ENCODE results near the gene ABCA7. TPM values are rescaled to one million over a fixed set of nuclear protein-coding genes. Genes with fewer than 3 reads are reported as not detected.

ABCA7 gene
- total RNA-seq, 4 donors from 2014 or later, result 0.59 to 10.4 (median 2.7) TPM

DNA sequence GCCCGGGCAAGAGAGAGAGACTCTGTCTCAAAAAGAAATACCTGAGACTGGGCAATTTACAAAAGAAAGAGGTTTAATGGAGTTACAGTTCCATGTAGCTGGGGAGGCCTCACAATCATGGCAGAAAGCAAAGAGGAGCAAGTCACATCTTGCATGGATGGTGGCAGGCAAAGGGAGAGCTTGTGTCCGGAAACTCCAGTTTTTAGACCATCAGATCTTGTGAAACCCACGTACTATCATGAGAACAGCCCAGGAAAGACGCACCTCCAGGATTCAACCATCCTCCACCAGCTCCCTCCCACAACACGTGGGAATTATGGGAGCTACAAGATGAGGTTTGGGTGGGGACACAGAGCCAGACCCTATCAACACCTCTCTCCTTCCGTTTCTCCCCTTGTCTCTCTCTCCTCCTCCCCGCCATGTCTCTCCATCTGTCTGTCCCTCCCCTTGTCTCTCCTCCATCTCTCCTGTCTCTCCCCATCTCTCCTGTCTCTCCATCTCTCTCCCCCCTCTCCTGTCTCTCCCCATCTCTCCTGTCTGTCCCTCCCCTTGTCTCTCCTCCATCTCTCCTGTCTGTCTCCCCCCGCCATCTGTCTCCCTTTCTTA lies 45.2 kb downstream of the ABCA7 start:
- TF ChIP-seq, protein P1, sequence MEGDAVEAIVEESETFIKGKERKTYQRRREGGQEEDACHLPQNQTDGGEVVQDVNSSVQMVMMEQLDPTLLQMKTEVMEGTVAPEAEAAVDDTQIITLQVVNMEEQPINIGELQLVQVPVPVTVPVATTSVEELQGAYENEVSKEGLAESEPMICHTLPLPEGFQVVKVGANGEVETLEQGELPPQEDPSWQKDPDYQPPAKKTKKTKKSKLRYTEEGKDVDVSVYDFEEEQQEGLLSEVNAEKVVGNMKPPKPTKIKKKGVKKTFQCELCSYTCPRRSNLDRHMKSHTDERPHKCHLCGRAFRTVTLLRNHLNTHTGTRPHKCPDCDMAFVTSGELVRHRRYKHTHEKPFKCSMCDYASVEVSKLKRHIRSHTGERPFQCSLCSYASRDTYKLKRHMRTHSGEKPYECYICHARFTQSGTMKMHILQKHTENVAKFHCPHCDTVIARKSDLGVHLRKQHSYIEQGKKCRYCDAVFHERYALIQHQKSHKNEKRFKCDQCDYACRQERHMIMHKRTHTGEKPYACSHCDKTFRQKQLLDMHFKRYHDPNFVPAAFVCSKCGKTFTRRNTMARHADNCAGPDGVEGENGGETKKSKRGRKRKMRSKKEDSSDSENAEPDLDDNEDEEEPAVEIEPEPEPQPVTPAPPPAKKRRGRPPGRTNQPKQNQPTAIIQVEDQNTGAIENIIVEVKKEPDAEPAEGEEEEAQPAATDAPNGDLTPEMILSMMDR (IDR thresholded peaks at IDR 0.05), result no peak
- no peak for TF ChIP-seq POLR2A (IDR thresholded peaks at IDR 0.05)
- Histone ChIP-seq H3K27ac (no peak overlapping the region), H3K4me1 (peaks cover 0 to 13% of the 10 kb centered on the region in 2 donors), H3K4me3 (no peak overlapping the region), H3K36me3 (no peaks in the 10 kb centered on the region), H3K27me3 (no peaks in the 10 kb centered on the region), H3K9me3 (no peaks in the 10 kb centered on the region)
- DNase-seq, result no peak
- intact Hi-C loops (cut with DNase I; ENCODE audit: low total_unique reads), result loop anchor here (10.0 kb wide), 1 partner anchor 50 kb away; no protein-coding TSS in a partner anchor

DNA sequence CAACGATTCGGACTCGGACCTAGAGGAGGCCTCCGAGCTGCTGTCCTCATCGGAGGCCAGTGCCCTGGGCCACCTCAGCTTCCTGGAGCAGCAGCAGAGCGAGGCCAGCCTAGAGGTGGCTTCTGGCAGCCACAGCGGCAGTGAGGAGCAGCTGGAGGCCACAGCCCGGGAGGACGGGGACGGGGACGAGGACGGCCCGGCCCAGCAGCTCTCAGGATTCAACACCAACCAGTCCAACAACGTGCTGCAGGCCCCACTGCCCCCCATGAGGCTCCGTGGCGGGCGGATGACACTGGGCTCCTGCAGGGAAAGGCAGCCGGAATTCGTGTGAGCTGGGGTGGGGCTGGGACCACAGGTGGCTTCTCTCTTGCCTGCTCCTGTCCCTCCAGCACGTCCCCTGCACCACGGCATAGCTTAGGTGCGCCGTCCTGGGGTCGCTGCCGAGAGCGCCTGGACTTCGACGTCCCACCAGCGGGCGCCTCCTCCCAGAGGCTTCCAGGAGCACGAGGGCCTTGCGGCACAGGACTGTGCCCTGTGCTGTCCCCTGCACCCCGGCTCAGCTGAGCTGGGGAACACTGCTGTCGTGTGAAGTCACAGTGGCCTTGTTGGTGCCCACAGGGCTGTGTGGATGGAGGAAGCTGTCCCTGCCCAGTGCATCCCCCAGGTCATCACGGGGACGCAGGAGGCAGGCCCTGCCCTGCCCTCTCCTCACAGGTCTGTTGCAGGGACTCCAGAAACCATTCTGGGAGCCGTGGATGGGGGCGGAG lies 46.0 kb downstream of the ABCA7 start:
- Histone ChIP-seq H3K9me3 (no peaks in the 10 kb centered on the region), H3K4me1 (peaks cover 0 to 13% of the 10 kb centered on the region in 2 donors), H3K4me3 (no peak overlapping the region), H3K27ac (no peak overlapping the region), H3K36me3 (no peaks in the 10 kb centered on the region), H3K27me3 (no peaks in the 10 kb centered on the region)
- DNase-seq, result no peak
- TF ChIP-seq, protein P1 (IDR thresholded peaks at IDR 0.05), result no peak
- TF ChIP-seq POLR2A (IDR thresholded peaks at IDR 0.05), result no peak
- intact Hi-C loops (cut with DNase I; ENCODE audit: low total_unique reads), result loop anchor here (10.0 kb wide), 1 partner anchor 51 kb away; no protein-coding TSS in a partner anchor

DNA sequence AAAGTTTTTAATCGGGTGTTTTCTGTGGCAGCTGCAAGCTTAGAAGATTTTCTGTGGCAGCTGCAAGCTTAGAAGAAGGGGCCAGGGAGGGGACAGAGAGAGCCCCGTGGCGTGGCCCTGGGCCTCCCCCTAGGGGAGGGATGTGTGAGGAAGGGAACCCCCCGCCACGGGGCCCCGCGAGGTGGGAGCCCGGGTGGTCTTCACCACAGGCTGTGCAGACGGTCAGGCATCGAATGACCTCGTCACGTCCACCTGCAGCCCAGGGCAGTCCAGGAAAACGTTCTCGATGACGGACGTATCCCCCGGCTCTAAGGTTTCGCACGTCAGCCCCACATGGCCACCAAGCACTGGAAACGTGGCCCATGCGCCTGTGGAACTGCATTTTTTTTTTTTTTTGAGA lies 46.7 kb downstream of the ABCA7 start:
- no peaks in the 10 kb centered on the region for H3K36me3 ChIP-seq
- H3K4me3 ChIP-seq, result no peak overlapping the region
- H3K27ac ChIP-seq, result no peak overlapping the region
- no peak for TF ChIP-seq POLR2A (IDR thresholded peaks at IDR 0.05)
- TF ChIP-seq, protein P1 (IDR thresholded peaks at IDR 0.05), result no peak
- no peaks in the 10 kb centered on the region for H3K9me3 ChIP-seq
- intact Hi-C loops (cut with DNase I; ENCODE audit: low total_unique reads), result loop anchor here (10.0 kb wide), 1 partner anchor 52 kb away; no protein-coding TSS in a partner anchor
- DNase-seq, result no peak
- peaks cover 0 to 13% of the 10 kb centered on the region in 2 donors for H3K4me1 ChIP-seq
- H3K27me3 ChIP-seq, result no peaks in the 10 kb centered on the region

DNA sequence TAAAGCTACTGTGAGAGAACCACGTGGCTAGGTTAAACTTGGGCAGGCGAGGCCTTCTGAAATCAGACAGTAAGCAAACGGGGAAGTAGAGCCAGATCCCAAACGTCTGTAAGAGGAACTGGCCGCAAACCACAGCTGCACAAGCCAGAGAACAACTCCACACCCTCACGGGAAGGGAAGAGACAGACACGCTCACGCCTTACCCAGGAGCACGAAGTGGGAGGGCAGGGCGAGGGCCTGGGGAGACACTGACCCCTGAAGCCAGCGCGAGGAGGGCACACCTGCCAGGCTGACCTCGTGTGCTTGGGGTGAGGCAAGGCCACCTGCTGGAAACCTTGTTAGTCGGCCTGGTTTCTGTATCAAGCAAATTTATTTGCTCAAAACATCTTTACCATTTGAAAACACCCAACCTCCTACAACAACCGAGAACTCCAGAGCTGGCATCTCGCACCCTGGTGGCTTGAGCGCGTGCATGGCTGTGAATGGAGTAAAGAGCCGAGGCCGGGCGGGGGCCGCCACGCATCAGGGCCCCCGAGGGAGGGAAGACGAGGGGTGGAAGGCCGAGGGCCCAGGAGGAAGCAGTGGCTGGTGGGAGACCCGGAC lies 48.0 kb downstream of the ABCA7 start:
- TF ChIP-seq POLR2A (IDR thresholded peaks at IDR 0.05), result no peak
- TF ChIP-seq, protein P1 (IDR thresholded peaks at IDR 0.05), result no peak
- DNase-seq, result no peak
- H3K36me3 ChIP-seq, result no peaks in the 10 kb centered on the region
- peaks cover 0 to under 1% of the 10 kb centered on the region in 2 donors for H3K4me1 ChIP-seq
- no peak overlapping the region for H3K4me3 ChIP-seq
- intact Hi-C loops (cut with DNase I; ENCODE audit: low total_unique reads), result loop anchor here (10.0 kb wide), 1 partner anchor 53 kb away; no protein-coding TSS in a partner anchor
- no peaks in the 10 kb centered on the region for H3K27me3 ChIP-seq
- H3K9me3 ChIP-seq, result no peaks in the 10 kb centered on the region
- no peak overlapping the region for H3K27ac ChIP-seq

Measured in uterus (tissue), 4 donors.